SU-DHL-6 (cell line): Measurements from ENCODE around the gene ABHD2.

ENCODE experiments used
- EZH2phosphoT487 ChIP-seq: fragments of 200-600 bp; sonication (generic), shearing (Covaris generic); conservative IDR thresholded peaks from 2 replicates; pipeline ENCODE4 v1.6.1; 2018; ENCODE audit warnings: mild to moderate bottlenecking, antibody characterized with exemption, low read length, moderate library complexity, mixed read lengths
- TF ChIP-seq, protein P1 (sequence below): fragments of 200-600 bp; sonication (generic); IDR thresholded peaks from one replicate; pipeline ENCODE4 v1.5.1; 2017; ENCODE audit warnings: antibody characterized with exemption, mild to moderate bottlenecking, low read length, moderate library complexity; ENCODE audit not compliant: insufficient read depth, poor library complexity, severe bottlenecking

DNA sequence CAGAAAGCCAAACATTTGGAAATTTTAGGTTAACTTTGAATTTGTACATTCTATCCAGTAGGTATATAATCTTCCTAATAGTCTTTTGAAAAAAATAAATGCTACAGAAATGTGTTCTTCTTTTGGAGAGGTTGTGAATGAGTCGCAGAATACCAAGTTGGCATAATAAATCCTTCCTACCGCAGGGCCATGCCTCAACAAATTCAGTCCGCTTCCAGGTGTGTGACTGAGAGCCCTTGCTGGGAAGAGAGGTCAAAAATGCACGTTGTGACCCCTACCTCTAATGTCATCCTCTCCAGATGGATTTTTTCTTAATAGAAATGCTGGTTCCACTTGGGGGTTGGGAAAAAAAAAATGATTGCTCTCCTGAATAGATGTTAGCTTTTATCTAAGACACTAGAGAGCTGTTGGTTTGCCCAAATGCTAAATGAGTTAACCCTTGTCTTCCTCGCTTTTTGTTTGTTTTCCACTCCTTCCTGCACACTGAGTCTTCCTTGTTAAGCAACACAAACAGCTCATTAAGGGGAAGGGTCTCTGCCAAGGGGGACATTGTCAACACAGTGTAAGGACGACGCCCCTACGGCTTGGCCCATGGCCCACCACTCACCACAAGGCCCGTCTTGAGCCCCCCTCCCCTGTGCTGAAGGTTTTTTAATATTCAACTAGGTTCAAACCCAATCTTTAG, 99.2 kb downstream of the ABHD2 start:
- TF ChIP-seq, protein P1, sequence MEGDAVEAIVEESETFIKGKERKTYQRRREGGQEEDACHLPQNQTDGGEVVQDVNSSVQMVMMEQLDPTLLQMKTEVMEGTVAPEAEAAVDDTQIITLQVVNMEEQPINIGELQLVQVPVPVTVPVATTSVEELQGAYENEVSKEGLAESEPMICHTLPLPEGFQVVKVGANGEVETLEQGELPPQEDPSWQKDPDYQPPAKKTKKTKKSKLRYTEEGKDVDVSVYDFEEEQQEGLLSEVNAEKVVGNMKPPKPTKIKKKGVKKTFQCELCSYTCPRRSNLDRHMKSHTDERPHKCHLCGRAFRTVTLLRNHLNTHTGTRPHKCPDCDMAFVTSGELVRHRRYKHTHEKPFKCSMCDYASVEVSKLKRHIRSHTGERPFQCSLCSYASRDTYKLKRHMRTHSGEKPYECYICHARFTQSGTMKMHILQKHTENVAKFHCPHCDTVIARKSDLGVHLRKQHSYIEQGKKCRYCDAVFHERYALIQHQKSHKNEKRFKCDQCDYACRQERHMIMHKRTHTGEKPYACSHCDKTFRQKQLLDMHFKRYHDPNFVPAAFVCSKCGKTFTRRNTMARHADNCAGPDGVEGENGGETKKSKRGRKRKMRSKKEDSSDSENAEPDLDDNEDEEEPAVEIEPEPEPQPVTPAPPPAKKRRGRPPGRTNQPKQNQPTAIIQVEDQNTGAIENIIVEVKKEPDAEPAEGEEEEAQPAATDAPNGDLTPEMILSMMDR: no peak
- no peak for TF ChIP-seq EZH2phosphoT487
